ENCODE data around the gene KDM3B.
"Not testable (repeated sequence)": the region's sequence is repeated elsewhere in the genome, so short reads cannot be mapped to it uniquely, and the experiment has no call there.

Gene KDM3B

DNA sequence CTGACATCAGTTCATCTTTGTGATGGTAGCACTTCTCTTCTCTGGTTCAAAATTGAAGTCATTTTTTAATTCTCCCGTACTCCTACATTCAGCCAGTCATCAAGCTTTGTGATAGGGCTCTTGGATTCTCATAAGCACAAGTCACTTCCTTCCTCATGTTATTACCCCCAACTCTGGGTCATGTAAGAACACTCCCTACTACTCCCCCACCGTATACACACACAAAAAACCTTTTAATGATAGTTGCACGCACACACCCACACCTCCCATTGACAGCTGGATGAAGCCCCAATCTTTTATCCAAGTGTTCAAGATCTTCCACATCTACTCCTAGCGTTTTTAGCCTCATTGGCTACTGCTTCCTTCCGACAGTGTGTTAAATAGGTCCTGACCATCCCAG lies 16.8 kb downstream of the KDM3B start:
- Histone ChIP-seq H3K27me3 (ENCODE audit: control insufficient read depth in 1 of 2, insufficient read depth in 2 of 2, low read length in 2 of 2) (no peaks in the 10 kb centered on the region), H3K27ac (ENCODE audit: low read length) (no peak overlapping the region), H3K36me3 (ENCODE audit: control insufficient read depth in 2 of 2, insufficient read depth in 2 of 2, low read length in 2 of 2) (peaks cover 2 to 5% of the 10 kb centered on the region in 2 donors), H3K9ac (ENCODE audit: low read length in 2 of 2) (no peak overlapping the region), H3K4me3 (ENCODE audit: low read length in 2 of 2) (no peak overlapping the region), H3K9me3 (ENCODE audit: control insufficient read depth in 2 of 2, low read length in 2 of 2) (no peaks in the 10 kb centered on the region), H3K4me1 (ENCODE audit: control insufficient read depth, insufficient read depth, low read length) (peaks cover 9% of the 10 kb centered on the region)

DNA sequence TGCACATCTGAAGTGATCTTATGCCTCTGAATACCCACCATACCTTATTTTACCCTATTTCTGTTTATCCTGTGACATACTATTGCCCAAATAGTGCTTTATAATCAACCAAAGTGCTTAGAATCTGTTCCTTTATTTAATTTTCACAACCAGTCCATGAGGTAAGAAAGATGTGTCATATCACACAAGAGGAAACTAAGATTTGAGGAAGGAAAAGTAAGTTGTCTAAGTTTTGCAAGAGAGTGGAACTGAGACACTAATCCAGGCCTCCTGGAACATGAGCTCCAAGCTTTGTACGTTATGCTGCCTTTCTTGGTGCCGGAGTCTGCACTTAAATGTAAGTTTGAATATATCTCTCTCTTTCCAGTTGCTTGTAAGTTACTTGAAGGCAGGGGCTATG lies 17.2 kb downstream of the KDM3B start:
- Histone ChIP-seq H3K4me3 (ENCODE audit: low read length in 2 of 2) (no peak overlapping the region), H3K27ac (ENCODE audit: low read length) (no peak overlapping the region), H3K36me3 (ENCODE audit: control insufficient read depth in 2 of 2, insufficient read depth in 2 of 2, low read length in 2 of 2) (peaks cover 2 to 5% of the 10 kb centered on the region in 2 donors), H3K27me3 (ENCODE audit: control insufficient read depth in 1 of 2, insufficient read depth in 2 of 2, low read length in 2 of 2) (no peaks in the 10 kb centered on the region), H3K9me3 (ENCODE audit: control insufficient read depth in 2 of 2, low read length in 2 of 2) (no peaks in the 10 kb centered on the region), H3K9ac (ENCODE audit: low read length in 2 of 2) (no peak overlapping the region), H3K4me1 (ENCODE audit: control insufficient read depth, insufficient read depth, low read length) (peaks cover 9% of the 10 kb centered on the region)

DNA sequence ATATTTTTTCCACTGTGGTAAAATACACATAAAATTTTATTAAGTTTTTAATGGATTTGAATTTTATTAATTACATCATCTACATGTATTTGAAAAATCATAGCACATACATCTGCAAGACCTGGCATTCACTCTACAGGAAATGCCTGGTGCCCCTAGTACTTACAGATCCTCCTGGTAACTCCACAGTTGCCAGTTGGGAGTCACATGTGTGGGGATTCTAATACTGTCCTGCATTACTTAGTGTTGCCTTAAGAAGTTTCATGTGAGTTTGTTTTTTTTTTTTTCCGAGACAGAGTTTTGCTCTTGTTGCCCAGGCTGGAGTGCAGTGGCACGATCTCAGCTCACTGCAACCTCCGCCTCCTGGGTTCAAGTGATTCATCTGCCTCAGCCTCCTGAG lies 18.1 kb downstream of the KDM3B start:
- H3K4me1 ChIP-seq (ENCODE audit: control insufficient read depth, insufficient read depth, low read length), result peaks cover 9% of the 10 kb centered on the region
- H3K9me3 ChIP-seq (ENCODE audit: control insufficient read depth in 2 of 2, low read length in 2 of 2), result no peaks in the 10 kb centered on the region
- H3K9ac ChIP-seq (ENCODE audit: low read length in 2 of 2), result no peak overlapping the region
- H3K27me3 ChIP-seq (ENCODE audit: control insufficient read depth in 1 of 2, insufficient read depth in 2 of 2, low read length in 2 of 2), result no peaks in the 10 kb centered on the region
- H3K36me3 ChIP-seq (ENCODE audit: control insufficient read depth in 2 of 2, insufficient read depth in 2 of 2, low read length in 2 of 2), result peaks cover 2 to 8% of the 10 kb centered on the region in 2 donors
- no peak overlapping the region for H3K27ac ChIP-seq (ENCODE audit: low read length)
- no peak overlapping the region for H3K4me3 ChIP-seq (ENCODE audit: low read length in 2 of 2)

DNA sequence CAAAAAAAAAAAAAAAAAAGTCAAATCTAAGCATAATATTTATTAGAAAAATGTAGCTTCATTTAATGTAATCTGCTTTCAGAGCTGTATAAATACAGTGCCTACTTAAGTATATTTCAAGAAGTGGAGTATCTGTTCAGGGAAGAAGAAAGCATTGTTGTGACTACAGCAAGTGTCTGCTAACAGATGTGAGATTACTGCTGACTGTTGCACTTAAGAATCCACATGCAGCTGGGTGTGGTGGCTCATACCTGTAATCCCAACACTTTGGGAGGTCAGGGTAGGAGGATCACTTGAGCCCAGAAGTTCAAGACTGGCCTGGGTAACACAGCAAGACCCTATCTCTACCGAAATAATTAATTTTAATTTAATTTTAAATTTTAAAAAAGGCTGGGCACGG lies 19.0 kb downstream of the KDM3B start:
- Histone ChIP-seq H3K9ac (ENCODE audit: low read length in 2 of 2) (no peak overlapping the region), H3K27me3 (ENCODE audit: control insufficient read depth in 1 of 2, insufficient read depth in 2 of 2, low read length in 2 of 2) (no peaks in the 10 kb centered on the region), H3K4me1 (ENCODE audit: control insufficient read depth, insufficient read depth, low read length) (peaks cover 8% of the 10 kb centered on the region), H3K36me3 (ENCODE audit: control insufficient read depth in 2 of 2, insufficient read depth in 2 of 2, low read length in 2 of 2) (peaks cover 2 to 10% of the 10 kb centered on the region in 2 donors), H3K4me3 (ENCODE audit: low read length in 2 of 2) (no peak overlapping the region), H3K27ac (ENCODE audit: low read length) (no peak overlapping the region), H3K9me3 (ENCODE audit: control insufficient read depth in 2 of 2, low read length in 2 of 2) (no peaks in the 10 kb centered on the region)

DNA sequence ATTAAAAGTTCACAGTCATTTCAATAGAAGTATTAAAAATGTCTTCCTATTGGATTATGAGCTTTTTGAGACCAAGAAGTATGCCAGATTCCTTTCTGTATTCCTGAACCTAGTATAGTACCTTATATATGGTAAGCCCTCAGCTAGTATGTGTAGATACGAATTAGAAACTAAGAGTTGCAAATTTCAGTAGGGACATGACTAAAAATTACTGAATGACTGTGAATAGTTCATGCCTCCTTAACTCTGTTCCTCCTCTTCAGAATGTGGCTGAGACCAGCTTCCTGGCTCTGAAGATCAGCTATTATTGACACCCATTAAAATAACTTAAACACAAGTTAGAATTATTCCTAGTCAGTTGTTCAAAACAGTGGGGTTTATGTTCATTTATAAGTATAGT lies 19.7 kb downstream of the KDM3B start:
- Histone ChIP-seq H3K27ac (ENCODE audit: low read length) (no peak overlapping the region), H3K4me1 (ENCODE audit: control insufficient read depth, insufficient read depth, low read length) (peaks cover 6% of the 10 kb centered on the region)

DNA sequence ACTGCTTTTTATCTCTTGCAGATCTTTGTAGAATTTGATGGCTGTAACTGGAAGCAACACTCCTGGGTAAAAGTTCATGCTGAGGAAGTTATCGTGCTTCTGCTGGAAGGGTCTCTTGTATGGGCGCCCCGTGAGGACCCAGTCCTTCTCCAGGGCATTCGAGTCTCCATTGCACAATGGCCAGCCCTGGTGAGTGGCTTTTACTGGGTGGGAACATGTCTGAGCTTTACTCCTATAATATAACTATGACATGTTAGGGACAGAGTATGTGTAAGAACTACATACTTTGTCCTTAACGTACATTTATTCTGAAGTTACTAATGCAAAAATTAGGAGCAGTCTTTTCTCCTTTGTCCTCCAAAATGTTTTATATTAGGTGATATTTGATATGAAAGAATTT lies 20.2 kb downstream of the KDM3B start:
- Histone ChIP-seq H3K4me1 (ENCODE audit: control insufficient read depth, insufficient read depth, low read length) (peaks cover 6% of the 10 kb centered on the region), H3K9me3 (ENCODE audit: control insufficient read depth in 2 of 2, low read length in 2 of 2) (no peaks in the 10 kb centered on the region), H3K27me3 (ENCODE audit: control insufficient read depth in 1 of 2, insufficient read depth in 2 of 2, low read length in 2 of 2) (no peaks in the 10 kb centered on the region), H3K36me3 (ENCODE audit: control insufficient read depth in 2 of 2, insufficient read depth in 2 of 2, low read length in 2 of 2) (peaks cover 7 to 15% of the 10 kb centered on the region in 2 donors), H3K9ac (ENCODE audit: low read length in 2 of 2) (no peak overlapping the region), H3K4me3 (ENCODE audit: low read length in 2 of 2) (no peak overlapping the region), H3K27ac (ENCODE audit: low read length) (no peak overlapping the region)

More for the DNA sequence above, 19.7 kb downstream of the KDM3B start:
- Histone ChIP-seq H3K9ac (ENCODE audit: low read length in 2 of 2) (no peak overlapping the region), H3K9me3 (ENCODE audit: control insufficient read depth in 2 of 2, low read length in 2 of 2) (no peaks in the 10 kb centered on the region), H3K27me3 (ENCODE audit: control insufficient read depth in 1 of 2, insufficient read depth in 2 of 2, low read length in 2 of 2) (no peaks in the 10 kb centered on the region), H3K4me3 (ENCODE audit: low read length in 2 of 2) (no peak overlapping the region), H3K36me3 (ENCODE audit: control insufficient read depth in 2 of 2, insufficient read depth in 2 of 2, low read length in 2 of 2) (peaks cover 3 to 15% of the 10 kb centered on the region in 2 donors)

DNA sequence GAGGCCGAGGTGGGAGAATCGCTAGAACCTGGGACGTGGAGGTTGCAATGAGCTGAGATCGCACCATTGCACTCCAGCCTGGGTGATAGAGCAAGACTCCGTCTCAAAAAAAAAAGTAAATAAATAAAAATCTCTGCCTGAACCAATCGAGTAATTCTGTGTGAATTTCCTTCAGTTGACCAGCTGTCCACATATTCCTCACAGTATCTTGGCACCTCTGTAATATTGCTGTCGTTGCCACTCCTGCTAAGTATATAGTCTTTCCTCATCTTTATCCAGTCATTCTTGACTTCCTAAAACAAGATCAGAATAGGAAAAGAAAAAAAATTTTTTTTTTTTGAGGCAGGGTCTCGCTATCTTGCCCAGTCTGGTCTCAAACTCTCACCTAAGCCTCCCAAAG lies 29.9 kb downstream of the KDM3B start:
- no peak overlapping the region for H3K9ac ChIP-seq (ENCODE audit: low read length in 2 of 2)
- no peaks in the 10 kb centered on the region for H3K27me3 ChIP-seq (ENCODE audit: control insufficient read depth in 1 of 2, insufficient read depth in 2 of 2, low read length in 2 of 2)
- H3K36me3 ChIP-seq (ENCODE audit: control insufficient read depth in 2 of 2, insufficient read depth in 2 of 2, low read length in 2 of 2), result peaks cover 25 to 48% of the 10 kb centered on the region in 2 donors
- no peaks in the 10 kb centered on the region for H3K4me1 ChIP-seq (ENCODE audit: control insufficient read depth, insufficient read depth, low read length)
- no peak overlapping the region for H3K4me3 ChIP-seq (ENCODE audit: low read length in 2 of 2)
- H3K27ac ChIP-seq (ENCODE audit: low read length), result no peak overlapping the region
- no peaks in the 10 kb centered on the region for H3K9me3 ChIP-seq (ENCODE audit: control insufficient read depth in 2 of 2, low read length in 2 of 2)

DNA sequence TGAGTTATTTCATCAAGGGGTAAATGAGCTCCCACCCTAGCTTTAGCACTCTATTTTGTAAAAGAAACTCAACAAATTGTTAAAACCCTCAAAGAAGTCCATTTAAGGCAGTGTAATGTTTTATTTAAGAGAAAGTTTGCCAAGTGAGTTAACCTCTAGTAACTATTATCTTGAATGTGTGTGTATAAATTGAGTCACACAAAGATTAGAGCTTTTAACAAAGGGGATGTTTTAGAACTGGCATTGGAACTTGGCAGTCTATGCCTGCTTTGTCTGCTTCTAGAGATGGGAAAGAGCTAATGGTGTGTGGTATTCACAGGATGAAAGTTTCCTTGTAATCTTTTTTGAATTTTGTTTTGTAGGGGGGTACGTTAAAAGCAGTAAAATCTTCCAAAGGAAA lies 33.2 kb downstream of the KDM3B start:
- Histone ChIP-seq H3K27ac (ENCODE audit: low read length) (no peak overlapping the region), H3K36me3 (ENCODE audit: control insufficient read depth in 2 of 2, insufficient read depth in 2 of 2, low read length in 2 of 2) (peaks cover 26 to 38% of the 10 kb centered on the region in 2 donors), H3K27me3 (ENCODE audit: control insufficient read depth in 1 of 2, insufficient read depth in 2 of 2, low read length in 2 of 2) (no peaks in the 10 kb centered on the region)

DNA sequence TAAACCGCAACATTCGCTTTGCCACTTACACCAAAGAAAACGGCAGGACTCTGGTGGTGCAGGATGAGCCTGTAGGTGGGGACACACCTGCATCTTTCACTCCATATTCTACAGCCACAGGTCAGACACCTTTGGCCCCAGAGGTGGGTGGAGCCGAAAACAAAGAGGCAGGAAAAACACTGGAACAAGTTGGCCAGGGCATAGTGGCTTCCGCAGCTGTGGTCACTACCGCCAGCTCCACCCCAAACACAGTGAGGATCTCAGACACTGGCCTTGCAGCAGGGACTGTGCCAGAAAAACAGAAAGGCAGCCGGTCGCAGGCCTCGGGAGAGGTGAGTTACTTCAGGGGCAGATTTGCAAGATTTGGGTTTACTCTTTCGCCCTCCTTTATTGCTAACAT lies 33.8 kb downstream of the KDM3B start:
- Histone ChIP-seq H3K9ac (ENCODE audit: low read length in 2 of 2) (no peak overlapping the region), H3K9me3 (ENCODE audit: control insufficient read depth in 2 of 2, low read length in 2 of 2) (no peaks in the 10 kb centered on the region), H3K27ac (ENCODE audit: low read length) (no peak overlapping the region), H3K4me1 (ENCODE audit: control insufficient read depth, insufficient read depth, low read length) (no peaks in the 10 kb centered on the region), H3K4me3 (ENCODE audit: low read length in 2 of 2) (no peak overlapping the region), H3K27me3 (ENCODE audit: control insufficient read depth in 1 of 2, insufficient read depth in 2 of 2, low read length in 2 of 2) (no peaks in the 10 kb centered on the region), H3K36me3 (ENCODE audit: control insufficient read depth in 2 of 2, insufficient read depth in 2 of 2, low read length in 2 of 2) (peaks cover 32 to 41% of the 10 kb centered on the region in 2 donors)

More for the DNA sequence above, 33.2 kb downstream of the KDM3B start:
- Histone ChIP-seq H3K4me1 (ENCODE audit: control insufficient read depth, insufficient read depth, low read length) (no peaks in the 10 kb centered on the region), H3K9ac (ENCODE audit: low read length in 2 of 2) (no peak overlapping the region), H3K9me3 (ENCODE audit: control insufficient read depth in 2 of 2, low read length in 2 of 2) (no peaks in the 10 kb centered on the region), H3K4me3 (ENCODE audit: low read length in 2 of 2) (no peak overlapping the region)

DNA sequence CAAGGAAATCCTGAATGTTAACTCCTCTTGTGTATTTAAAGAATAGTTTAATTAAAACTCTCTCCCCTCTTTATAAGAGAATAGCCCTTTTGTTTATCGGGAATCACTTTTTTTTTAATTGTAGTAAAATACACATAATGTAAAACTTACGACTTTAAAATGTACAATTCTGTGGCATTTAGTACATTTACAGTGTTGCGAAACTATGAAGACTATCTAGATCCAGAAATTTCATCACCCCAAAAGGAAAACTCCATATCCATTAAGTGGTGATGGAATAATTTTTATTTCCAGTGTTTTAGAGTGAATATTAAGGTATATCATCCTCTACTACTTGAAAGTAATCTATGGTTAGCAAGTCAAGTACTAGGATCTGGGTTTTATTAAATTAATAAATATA lies 36.8 kb downstream of the KDM3B start:
- Histone ChIP-seq H3K27ac (ENCODE audit: low read length) (no peak overlapping the region), H3K36me3 (ENCODE audit: control insufficient read depth in 2 of 2, insufficient read depth in 2 of 2, low read length in 2 of 2) (peaks cover 44 to 54% of the 10 kb centered on the region in 2 donors), H3K27me3 (ENCODE audit: control insufficient read depth in 1 of 2, insufficient read depth in 2 of 2, low read length in 2 of 2) (no peaks in the 10 kb centered on the region), H3K9me3 (ENCODE audit: control insufficient read depth in 2 of 2, low read length in 2 of 2) (no peaks in the 10 kb centered on the region), H3K9ac (ENCODE audit: low read length in 2 of 2) (no peak overlapping the region), H3K4me1 (ENCODE audit: control insufficient read depth, insufficient read depth, low read length) (peaks cover 4% of the 10 kb centered on the region), H3K4me3 (ENCODE audit: low read length in 2 of 2) (no peak overlapping the region)

DNA sequence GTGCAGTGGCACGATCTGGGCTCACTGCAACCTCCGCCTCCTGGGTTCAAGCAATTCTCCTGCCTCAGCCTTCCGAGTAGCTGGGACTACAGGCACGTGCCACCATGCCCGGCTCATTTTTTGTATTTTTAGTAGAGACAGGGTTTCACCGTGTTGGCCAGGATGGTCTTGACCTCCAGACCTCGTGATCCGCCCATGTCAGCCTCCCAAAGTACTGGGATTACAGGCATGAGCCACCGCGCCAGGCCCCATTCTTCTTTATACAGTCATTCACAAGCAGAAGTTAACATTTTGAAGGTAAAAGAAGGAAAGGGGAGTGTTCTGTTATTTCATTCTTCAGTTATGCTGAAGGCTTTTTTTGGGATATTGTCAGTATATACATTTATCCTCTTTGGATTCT lies 37.4 kb downstream of the KDM3B start:
- not testable (repeated sequence) for H3K4me1 ChIP-seq (ENCODE audit: control insufficient read depth, insufficient read depth, low read length); H3K4me3 ChIP-seq (ENCODE audit: low read length in 2 of 2); H3K9ac ChIP-seq (ENCODE audit: low read length in 2 of 2); H3K27me3 ChIP-seq (ENCODE audit: control insufficient read depth in 1 of 2, insufficient read depth in 2 of 2, low read length in 2 of 2); H3K9me3 ChIP-seq (ENCODE audit: control insufficient read depth in 2 of 2, low read length in 2 of 2); H3K27ac ChIP-seq (ENCODE audit: low read length)
- H3K36me3 ChIP-seq (ENCODE audit: control insufficient read depth in 2 of 2, insufficient read depth in 2 of 2, low read length in 2 of 2), result peaks cover 44 to 57% of the 10 kb centered on the region in 2 donors
